ENCODE results near the gene GPR61. TPM values are rescaled to one million over a fixed set of nuclear protein-coding genes. Genes with fewer than 3 reads are reported as not detected.

The GPR61 gene
- total and polyA plus RNA-seq, 7 donors, result 0.10 to 1.4 (median 0.18) TPM; not detected in 4

GRCh38 chr1:109527846-109528695 is 11.6 kb upstream of the GPR61 start:
- ATAC-seq, result no peak
- H3K27me3 ChIP-seq (ENCODE audit: insufficient read depth in 3 of 3, low read length in 2 of 3), result no peaks in the 10 kb centered on the region
- WGBS, 3 donors, result 58 to 81% (median 66%) methylated on average over 9 of the region's 9 CpGs
- H3K4me3 ChIP-seq, result no peak overlapping the region
- peaks cover 35% of the 10 kb centered on the region for H3K4me1 ChIP-seq
- DNase-seq, result no peak
- intact Hi-C loops (cut with DNase I), result loop anchor here in 1 of 2 donors (5.0 kb wide), 1 partner anchor 111 kb away; no protein-coding TSS in a partner anchor
- H3K27ac ChIP-seq, result no peak overlapping the region
- H3K36me3 ChIP-seq (ENCODE audit: insufficient read depth in 1 of 2, low read depth in 1 of 2), result no peaks in the 10 kb centered on the region
- H3K9me3 ChIP-seq, result no peaks in the 10 kb centered on the region
- TF ChIP-seq CTCF (IDR thresholded peaks at IDR 0.05), result no peak

GRCh38 chr1:109528712-109529111 is 11.0 kb upstream of the GPR61 start:
- H3K4me3 ChIP-seq, result no peak overlapping the region
- H3K9me3 ChIP-seq, result no peaks in the 10 kb centered on the region
- H3K27ac ChIP-seq, result peak overlapping the region; percentile 83
- ATAC-seq, result no peak
- DNase-seq, result no peak
- H3K4me1 ChIP-seq, result peaks cover 35% of the 10 kb centered on the region
- no peak for TF ChIP-seq CTCF (IDR thresholded peaks at IDR 0.05)
- WGBS, 3 donors, result 64 to 75% (median 68%) methylated on average over 3 of the region's 3 CpGs
- intact Hi-C loops (cut with DNase I), result loop anchor here in 1 of 2 donors (5.0 kb wide), 1 partner anchor 111 kb away; no protein-coding TSS in a partner anchor
- no peaks in the 10 kb centered on the region for H3K36me3 ChIP-seq (ENCODE audit: insufficient read depth in 1 of 2, low read depth in 1 of 2)
- no peaks in the 10 kb centered on the region for H3K27me3 ChIP-seq (ENCODE audit: insufficient read depth in 3 of 3, low read length in 2 of 3)

- Histone ChIP-seq H3K4me1 (peaks cover 42% of the 10 kb centered on the region), H3K9me3 (no peaks in the 10 kb centered on the region), H3K4me3 (peak overlapping the region; percentile 22), H3K27me3 (ENCODE audit: insufficient read depth in 3 of 3, low read length in 2 of 3) (no peaks in the 10 kb centered on the region), H3K36me3 (ENCODE audit: insufficient read depth in 1 of 2, low read depth in 1 of 2) (no peaks in the 10 kb centered on the region), H3K27ac (peak overlapping the region; percentile 83)
- 25 to 29% (median 25%) methylated on average over 8 of the region's 8 CpGs for WGBS, 3 donors
- intact Hi-C loops (cut with DNase I), result loop anchor here (2.0 to 5.0 kb wide), 2 partner anchors 33 to 113 kb away; no protein-coding TSS in a partner anchor
- TF ChIP-seq CTCF (IDR thresholded peaks at IDR 0.05), result no peak
- ATAC-seq, result peak; percentile 51 to 63 (median 59)
- DNase-seq, result peak; percentile 53 to 76
Measured at GRCh38 chr1:109529881-109530456, 9.7 kb upstream of the GPR61 start.

- peaks cover 48% of the 10 kb centered on the region for H3K4me1 ChIP-seq
- no peak for TF ChIP-seq CTCF (IDR thresholded peaks at IDR 0.05)
- intact Hi-C loops (cut with DNase I), result loop anchor here in 1 of 2 donors (2.0 kb wide), 1 partner anchor 34 kb away; no protein-coding TSS in a partner anchor
- H3K4me3 ChIP-seq, result peak overlapping the region; percentile 22
- no peaks in the 10 kb centered on the region for H3K27me3 ChIP-seq (ENCODE audit: insufficient read depth in 3 of 3, low read length in 2 of 3)
- H3K36me3 ChIP-seq (ENCODE audit: insufficient read depth in 1 of 2, low read depth in 1 of 2), result no peaks in the 10 kb centered on the region
- peak overlapping the region; percentile 83 for H3K27ac ChIP-seq
- DNase-seq (peak in 1 of 2 donors; percentile 64), ATAC-seq (peak; percentile 23 to 45 (median 42))
- 21 to 36% (median 26%) methylated on average over 13 of the region's 13 CpGs for WGBS, 3 donors
- no peaks in the 10 kb centered on the region for H3K9me3 ChIP-seq
Measured at GRCh38 chr1:109530457-109531087, 9.1 kb upstream of the GPR61 start.
